ENCODE data around the gene ATE1. TPM values are rescaled to one million over a fixed set of nuclear protein-coding genes. Genes with fewer than 3 reads are reported as not detected.

The ATE1 gene
- total and polyA plus RNA-seq, 2 of the 4 experiments (the other 2 are of a cell fraction): 6.4 to 27.8 TPM

GRCh38 chr10:121797490-121797889 lies 130.3 kb downstream of the ATE1 start:
- no peak overlapping the region for H2BK20ac ChIP-seq (ENCODE audit: low read depth, low read length)
- DNase-seq (no peak), ATAC-seq (ENCODE audit: low read depth) (no peak)
- H4K20me1 ChIP-seq (ENCODE audit: insufficient read depth, low read length): no peaks in the 10 kb centered on the region
- H3K4me2 ChIP-seq (ENCODE audit: low read depth, low read length): no peak overlapping the region
- WGBS, 2 experiments (ENCODE audit: extremely low coverage in 2 of 2, insufficient read length in 1 of 2): 68% methylated on average over 4 of the region's 8 CpGs; no CpG with 5 or more reads in 1 of the 2 experiments
- no peak overlapping the region for H2BK120ac ChIP-seq (ENCODE audit: low read depth, low read length)
- ChIA-PET CTCF (no interaction called here), POLR2A (ENCODE audit: unreplicated experiment) (no interaction called here)
- H2BK15ac ChIP-seq (ENCODE audit: low read depth, low read length): no peak overlapping the region
- H2AK5ac ChIP-seq (ENCODE audit: low read depth, low read length): no peak overlapping the region
- no peak overlapping the region for H4K8ac ChIP-seq (ENCODE audit: low read depth in 2 of 2, low read length in 2 of 2)
- H3K9me3 ChIP-seq (ENCODE audit: control insufficient read depth, insufficient read depth, low read length): no peaks in the 10 kb centered on the region
- no peak overlapping the region for H3K56ac ChIP-seq (ENCODE audit: extremely low read depth, insufficient read depth, low read length)
- no peaks in the 10 kb centered on the region for H3K9me1 ChIP-seq (ENCODE audit: insufficient read depth, low read length)
- dilution Hi-C loops (cut with HindIII; ENCODE audit: low sequenced_read_pairs, unreplicated experiment) (no loop called here), intact Hi-C loops (cut with micrococcal nuclease) (no loop called here), in situ Hi-C loops (cut with MboI; ENCODE audit: low sequenced_read_pairs) (no loop called here)
- no peaks in the 10 kb centered on the region for H3K27me3 ChIP-seq (ENCODE audit: control insufficient read depth, insufficient read depth, low read length)
- BruUV-seq (replicated peaks): no TSS peak
- H3K4me1 ChIP-seq (ENCODE audit: control insufficient read depth, insufficient read depth, low read length): no peaks in the 10 kb centered on the region
- no peak for TF ChIP-seq ELK1 (IDR thresholded peaks at IDR 0.05; ENCODE audit: borderline replicate concordance, low read depth, low read length)
- no peak overlapping the region for H2AK9ac ChIP-seq (replicated peaks; ENCODE audit: low read depth, low read length, poor library complexity)
- no peak overlapping the region for H3K14ac ChIP-seq (replicated peaks; ENCODE audit: low read depth, low read length)
- no peak overlapping the region for H3K4me3 ChIP-seq (ENCODE audit: insufficient read depth, low read depth, low read length)
- H3K9ac ChIP-seq (ENCODE audit: low read depth, low read length): no peak overlapping the region
- no peak overlapping the region for H3K18ac ChIP-seq (ENCODE audit: low read depth, low read length)
- H3K36me3 ChIP-seq (ENCODE audit: control insufficient read depth, insufficient read depth, low read length): 0 out of 2 replicates have a peak, but pooled peaks cover 3% of the 10 kb centered on the region
- H3K4ac ChIP-seq (ENCODE audit: low read depth, low read length): no peak overlapping the region
- no peak overlapping the region for H2AFZ ChIP-seq (replicated peaks; ENCODE audit: low read length, poor library complexity)
- no peak overlapping the region for H4K5ac ChIP-seq (ENCODE audit: low read depth, low read length)
- H2BK5ac ChIP-seq (ENCODE audit: low read depth, low read length, poor library complexity, severe bottlenecking): no peak overlapping the region
- H3K27ac ChIP-seq (ENCODE audit: insufficient read depth, low read length): no peak overlapping the region
- no peak overlapping the region for H3K23ac ChIP-seq (ENCODE audit: low read depth, low read length)
- H4K91ac ChIP-seq (ENCODE audit: insufficient read depth, low read depth, low read length): no peak overlapping the region
- H3K79me1 ChIP-seq (ENCODE audit: low read depth in 1 of 2, low read length in 2 of 2): no peaks in the 10 kb centered on the region
